Activated T-cell treated with anti-CD3 and anti-CD28 coated beads, Interleukin-2, amount 50 U/mL, for 4 hours (primary cell): ENCODE measurements around the gene PPARGC1A. TPM values are rescaled to one million over a fixed set of nuclear protein-coding genes. Genes with fewer than 3 reads are reported as not detected.

Source experiments
- ATAC-seq, 2 donors: fragments of 200-7000 bp; cut with Tn5 transposase; one replicate each; pipeline ENCODE4 v1.10.0; 2021
- DNase-seq: peaks from one replicate; pipeline ENCODE4 v3.0.0-alpha.2; 2020
- H3K27me3 Mint-ChIP-seq: one replicate; pipeline ENCODE4 v1.8.0; 2021; ENCODE audit warnings: low read depth, mixed read lengths
- H3K36me3 Mint-ChIP-seq: one replicate; pipeline ENCODE4 v1.8.0; 2022; ENCODE audit warnings: mixed read lengths; ENCODE audit not compliant: insufficient read depth
- H3K4me1 Mint-ChIP-seq: one replicate; pipeline ENCODE4 v1.8.0; 2021; ENCODE audit warnings: low read depth, mixed read lengths
- H3K4me3 Mint-ChIP-seq: one replicate; pipeline ENCODE4 v1.8.0; 2021; ENCODE audit warnings: mild to moderate bottlenecking, moderate library complexity, mixed read lengths
- H3K9me3 Mint-ChIP-seq: one replicate; pipeline ENCODE4 v1.8.0; 2021; ENCODE audit warnings: mixed read lengths
- total RNA-seq, 3 donors: library from RNA; stranded (reverse); gene quantifications; one replicate each; pipeline ENCODE4 v1.2.1, GENCODE V29; 2021

Gene PPARGC1A
- total RNA-seq, 3 donors from 2014 or later, result 0.23 TPM; not detected in 2

DNA sequence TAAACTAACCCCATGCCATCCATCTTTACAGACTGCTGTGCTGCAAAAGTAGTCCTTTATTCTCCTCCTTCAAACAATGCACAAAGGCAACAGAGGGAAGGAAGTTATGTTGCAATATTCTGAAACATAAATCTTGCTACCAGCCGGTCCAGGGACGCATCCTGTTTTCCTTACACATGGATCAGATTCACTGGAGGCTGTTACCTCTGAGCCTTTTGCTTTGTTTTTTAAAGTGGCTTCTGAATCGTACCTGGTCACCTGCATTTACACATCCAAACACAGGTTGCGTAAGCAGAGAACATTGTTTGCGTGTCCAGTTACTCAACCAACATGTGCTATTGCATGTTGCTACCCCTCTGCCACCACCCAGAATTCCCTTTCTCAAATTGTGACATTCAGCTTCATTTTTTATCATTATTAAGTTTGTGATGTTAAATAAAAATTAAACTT lies 8.8 kb downstream of the PPARGC1A start:
- H3K4me1 Mint-ChIP-seq, result no peaks in the 10 kb centered on the region
- no peaks in the 10 kb centered on the region for H3K36me3 Mint-ChIP-seq
- H3K9me3 Mint-ChIP-seq, result no peaks in the 10 kb centered on the region
- DNase-seq (no peak), ATAC-seq (no peak)
- no peaks in the 10 kb centered on the region for H3K27me3 Mint-ChIP-seq
- no peak overlapping the region for H3K4me3 Mint-ChIP-seq

GRCh38 chr4:23878912-23879732 lies 10.7 kb downstream of the PPARGC1A start:
- Mint-ChIP-seq H3K27me3 (no peaks in the 10 kb centered on the region), H3K4me1 (no peaks in the 10 kb centered on the region), H3K36me3 (no peaks in the 10 kb centered on the region), H3K9me3 (no peaks in the 10 kb centered on the region), H3K4me3 (no peak overlapping the region)
- no peak for DNase-seq
- ATAC-seq, result no peak

GRCh38 chr4:23878246-23878891 lies 11.5 kb downstream of the PPARGC1A start:
- DNase-seq (no peak), ATAC-seq (no peak)
- Mint-ChIP-seq H3K4me3 (no peak overlapping the region), H3K4me1 (no peaks in the 10 kb centered on the region), H3K9me3 (no peaks in the 10 kb centered on the region), H3K36me3 (no peaks in the 10 kb centered on the region), H3K27me3 (no peaks in the 10 kb centered on the region)

DNA sequence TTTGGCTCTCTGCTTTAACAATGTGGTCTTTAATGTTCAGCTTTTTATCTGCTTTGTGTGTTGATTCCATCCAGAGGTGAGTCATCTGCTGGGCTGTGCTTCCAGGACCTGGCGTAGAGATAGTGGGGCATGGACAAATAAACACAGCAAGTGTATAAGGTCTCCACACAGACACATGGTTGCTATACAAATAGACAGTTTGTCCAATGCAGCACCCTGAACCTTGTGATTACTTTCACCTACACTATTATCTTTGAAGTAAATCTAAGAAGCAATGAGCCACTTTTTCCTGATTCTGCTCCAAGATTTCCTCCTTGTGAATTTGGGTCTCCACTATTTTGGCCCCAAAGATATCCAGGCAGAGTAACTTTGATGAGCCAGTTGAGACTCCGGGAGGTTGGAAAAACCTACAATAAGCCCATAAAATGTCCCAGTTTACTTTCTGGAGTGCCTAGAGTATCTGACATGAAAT lies 12.1 kb downstream of the PPARGC1A start:
- no peak for DNase-seq
- no peaks in the 10 kb centered on the region for H3K27me3 Mint-ChIP-seq
- no peaks in the 10 kb centered on the region for H3K4me1 Mint-ChIP-seq
- ATAC-seq, result no peak
- no peaks in the 10 kb centered on the region for H3K36me3 Mint-ChIP-seq
- no peaks in the 10 kb centered on the region for H3K9me3 Mint-ChIP-seq
- H3K4me3 Mint-ChIP-seq, result no peak overlapping the region

GRCh38 chr4:23876418-23877089 lies 13.3 kb downstream of the PPARGC1A start:
- Mint-ChIP-seq H3K4me1 (no peaks in the 10 kb centered on the region), H3K36me3 (no peaks in the 10 kb centered on the region), H3K9me3 (no peaks in the 10 kb centered on the region), H3K4me3 (no peak overlapping the region), H3K27me3 (no peaks in the 10 kb centered on the region)
- DNase-seq, result no peak
- ATAC-seq, result no peak

DNA sequence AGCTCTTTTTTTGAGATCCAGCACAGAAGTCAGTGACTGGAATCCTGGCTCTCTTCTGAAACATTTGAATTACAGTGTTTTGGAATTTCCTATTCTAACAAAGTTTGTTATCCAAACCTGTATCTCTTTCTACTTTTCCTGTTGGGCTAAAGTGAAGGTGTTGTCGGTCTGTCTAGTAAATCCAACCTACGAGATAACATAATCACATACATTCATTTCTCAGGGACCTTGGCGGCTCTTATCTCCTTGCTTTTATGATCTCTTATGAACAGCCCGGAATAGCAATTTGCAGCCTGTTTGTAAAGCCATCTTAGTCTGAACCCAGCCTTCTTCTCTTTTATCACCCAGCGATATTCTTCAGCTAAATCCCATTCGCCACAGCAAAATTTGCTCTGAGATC lies 14.5 kb downstream of the PPARGC1A start:
- Mint-ChIP-seq H3K9me3 (no peaks in the 10 kb centered on the region), H3K36me3 (no peaks in the 10 kb centered on the region), H3K27me3 (no peaks in the 10 kb centered on the region), H3K4me3 (no peak overlapping the region), H3K4me1 (no peaks in the 10 kb centered on the region)
- no peak for DNase-seq
- ATAC-seq, result no peak

GRCh38 chr4:23874536-23874901 lies 15.3 kb downstream of the PPARGC1A start:
- Mint-ChIP-seq H3K4me3 (no peak overlapping the region), H3K9me3 (no peaks in the 10 kb centered on the region), H3K4me1 (no peaks in the 10 kb centered on the region), H3K36me3 (no peaks in the 10 kb centered on the region), H3K27me3 (no peaks in the 10 kb centered on the region)
- DNase-seq (no peak), ATAC-seq (no peak)

GRCh38 chr4:23873717-23874535 lies 15.9 kb downstream of the PPARGC1A start:
- ATAC-seq (no peak), DNase-seq (no peak)
- Mint-ChIP-seq H3K4me1 (no peaks in the 10 kb centered on the region), H3K36me3 (no peaks in the 10 kb centered on the region), H3K9me3 (no peaks in the 10 kb centered on the region), H3K4me3 (no peak overlapping the region), H3K27me3 (no peaks in the 10 kb centered on the region)

DNA sequence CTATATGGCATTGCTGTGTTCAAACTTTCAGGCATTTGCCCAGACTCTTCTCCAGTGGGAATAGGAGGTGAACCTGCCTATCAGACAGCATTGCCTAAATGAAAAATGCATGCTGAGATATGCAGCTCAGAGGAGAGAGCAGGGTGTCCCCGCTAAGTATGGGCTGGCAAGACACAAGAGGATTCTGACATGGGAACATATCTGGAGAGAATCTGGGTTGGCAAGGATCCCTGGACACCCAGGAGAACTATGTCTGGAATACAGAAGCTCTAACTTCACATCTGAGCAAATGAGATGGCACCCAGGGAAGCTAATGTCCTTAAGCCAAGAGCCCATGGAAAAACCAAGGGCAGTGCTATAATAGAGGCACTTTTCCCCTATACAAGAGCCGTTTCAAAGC lies 18.4 kb downstream of the PPARGC1A start:
- Mint-ChIP-seq H3K27me3 (no peaks in the 10 kb centered on the region), H3K36me3 (no peaks in the 10 kb centered on the region), H3K4me3 (no peak overlapping the region), H3K9me3 (no peaks in the 10 kb centered on the region), H3K4me1 (no peaks in the 10 kb centered on the region)
- no peak for ATAC-seq
- no peak for DNase-seq

- Mint-ChIP-seq H3K4me1 (no peaks in the 10 kb centered on the region), H3K27me3 (no peaks in the 10 kb centered on the region)
Measured at GRCh38 chr4:23866450-23867075, 23.3 kb downstream of the PPARGC1A start.

GRCh38 chr4:23861897-23862296 lies 27.9 kb downstream of the PPARGC1A start:
- no peak for ATAC-seq
- Mint-ChIP-seq H3K4me1 (no peaks in the 10 kb centered on the region), H3K27me3 (no peaks in the 10 kb centered on the region), H3K4me3 (no peak overlapping the region), H3K36me3 (no peaks in the 10 kb centered on the region), H3K9me3 (no peaks in the 10 kb centered on the region)
- no peak for DNase-seq

More at GRCh38 chr4:23866450-23867075, 23.3 kb downstream of the PPARGC1A start:
- DNase-seq (no peak), ATAC-seq (no peak)
- no peaks in the 10 kb centered on the region for H3K36me3 Mint-ChIP-seq
- H3K9me3 Mint-ChIP-seq, result no peaks in the 10 kb centered on the region
- no peak overlapping the region for H3K4me3 Mint-ChIP-seq

- Mint-ChIP-seq H3K4me3 (no peak overlapping the region), H3K36me3 (no peaks in the 10 kb centered on the region), H3K9me3 (no peaks in the 10 kb centered on the region), H3K4me1 (no peaks in the 10 kb centered on the region), H3K27me3 (no peaks in the 10 kb centered on the region)
- no peak for ATAC-seq
- no peak for DNase-seq
Measured at GRCh38 chr4:23860919-23861318, 28.9 kb downstream of the PPARGC1A start.

GRCh38 chr4:23857367-23857959 lies 32.4 kb downstream of the PPARGC1A start:
- Mint-ChIP-seq H3K36me3 (no peaks in the 10 kb centered on the region), H3K9me3 (no peaks in the 10 kb centered on the region), H3K4me1 (no peaks in the 10 kb centered on the region), H3K4me3 (no peak overlapping the region), H3K27me3 (no peaks in the 10 kb centered on the region)
- ATAC-seq (no peak), DNase-seq (no peak)
